HG03066 (cell line): ENCODE measurements around the gene NT5C1B.
A peak's percentile ranks its signal among the peaks of the same experiment; 100 is the strongest.

Experiments used
- ATAC-seq: cut with Tn5 transposase; IDR thresholded peaks from one replicate; pipeline ENCODE4 v1.9.1; 2021; ENCODE audit warnings: low read depth; ENCODE audit not compliant: unreplicated experiment

NT5C1B gene

GRCh38 chr2:18600255-18600613, 10.9 kb upstream of the NT5C1B start:
- no peak for ATAC-seq

GRCh38 chr2:18599509-18600254, 10.3 kb upstream of the NT5C1B start:
- ATAC-seq: no peak

- ATAC-seq: no peak
Observed at GRCh38 chr2:18598848-18599484, 9.6 kb upstream of the NT5C1B start.

- no peak for ATAC-seq
Observed at GRCh38 chr2:18597618-18598017, 8.2 kb upstream of the NT5C1B start.

- ATAC-seq: no peak
Observed at GRCh38 chr2:18596993-18597392, 7.6 kb upstream of the NT5C1B start.

GRCh38 chr2:18593496-18593895, 4.1 kb upstream of the NT5C1B start:
- no peak for ATAC-seq

GRCh38 chr2:18592372-18592771, 3.0 kb upstream of the NT5C1B start:
- no peak for ATAC-seq

- no peak for ATAC-seq
Observed at GRCh38 chr2:18588802-18589201, 567 bp downstream of the NT5C1B start.

GRCh38 chr2:18588049-18588448, 1.3 kb downstream of the NT5C1B start:
- ATAC-seq: no peak

- ATAC-seq: no peak
Observed at GRCh38 chr2:18585526-18585925, 3.8 kb downstream of the NT5C1B start.

- no peak for ATAC-seq
Observed at GRCh38 chr2:18584608-18584954, 4.8 kb downstream of the NT5C1B start.

GRCh38 chr2:18583905-18584607, 5.3 kb downstream of the NT5C1B start:
- no peak for ATAC-seq

GRCh38 chr2:18580606-18581005, 8.8 kb downstream of the NT5C1B start:
- ATAC-seq: no peak

GRCh38 chr2:18578033-18578432, 11.3 kb downstream of the NT5C1B start:
- ATAC-seq: no peak

GRCh38 chr2:18566145-18566769, 23.1 kb downstream of the NT5C1B start:
- no peak for ATAC-seq

GRCh38 chr2:18560797-18561085, 28.6 kb downstream of the NT5C1B start:
- no peak for ATAC-seq

GRCh38 chr2:18560031-18560796, 29.2 kb downstream of the NT5C1B start, which contains the start of gene RDH14:
Gene RDH14, minus strand, starts transcription at chr2:18560653. Its CDS starts 81 bp downstream, at chr2:18560572.
- ATAC-seq: peak; percentile 96

GRCh38 chr2:18559531-18560030, 29.8 kb downstream of the NT5C1B start:
- no peak for ATAC-seq

GRCh38 chr2:18558458-18558857, 30.9 kb downstream of the NT5C1B start:
- no peak for ATAC-seq

- ATAC-seq: no peak
Observed at GRCh38 chr2:18557121-18557520, 32.2 kb downstream of the NT5C1B start.
